Activated CD8-positive, alpha-beta memory T cell treated with anti-CD3 and anti-CD28 coated beads, Interleukin-2, amount 50 U/mL, for 24 hours (primary cell): ENCODE data around the gene MRPL52.
"Not testable (repeated sequence)": the region's sequence is repeated elsewhere in the genome, so short reads cannot be mapped to it uniquely, and the experiment has no call there.

ENCODE experiments used
- DNase-seq: peaks from one replicate; pipeline ENCODE4 v3.0.0-alpha.2; 2020; ENCODE audit errors: extremely low read depth

The MRPL52 gene

GRCh38 chr14:22837750-22838538, 8.3 kb downstream of the MRPL52 start:
- no peak for DNase-seq

GRCh38 chr14:22838631-22839041, 8.9 kb downstream of the MRPL52 start:
- no peak for DNase-seq

- DNase-seq: no peak
Observed at GRCh38 chr14:22839159-22839779, 9.6 kb downstream of the MRPL52 start.

GRCh38 chr14:22841311-22841710, 11.6 kb downstream of the MRPL52 start:
- no peak for DNase-seq

- no peak for DNase-seq
Observed at GRCh38 chr14:22841769-22842168, 12.1 kb downstream of the MRPL52 start.

- no peak for DNase-seq
Observed at GRCh38 chr14:22842211-22843122, 12.8 kb downstream of the MRPL52 start.

GRCh38 chr14:22843123-22843925, 13.6 kb downstream of the MRPL52 start:
- DNase-seq: no peak

GRCh38 chr14:22844221-22845102, 14.8 kb downstream of the MRPL52 start:
- DNase-seq: no peak

- DNase-seq: no peak
Observed at GRCh38 chr14:22845103-22845394, 15.4 kb downstream of the MRPL52 start.

GRCh38 chr14:22845821-22846625, 16.3 kb downstream of the MRPL52 start:
- no peak for DNase-seq

- DNase-seq: no peak
Observed at GRCh38 chr14:22846811-22847307, 17.2 kb downstream of the MRPL52 start.

GRCh38 chr14:22847661-22848341, 18.1 kb downstream of the MRPL52 start:
- no peak for DNase-seq

- DNase-seq: no peak
Observed at GRCh38 chr14:22848351-22849164, 18.9 kb downstream of the MRPL52 start.

- no peak for DNase-seq
Observed at GRCh38 chr14:22849212-22849819, 19.6 kb downstream of the MRPL52 start.

GRCh38 chr14:22850944-22851764, 21.5 kb downstream of the MRPL52 start:
- no peak for DNase-seq

GRCh38 chr14:22852178-22852577, 22.5 kb downstream of the MRPL52 start:
- not testable (repeated sequence) for DNase-seq

- no peak for DNase-seq
Observed at GRCh38 chr14:22852599-22852939, 22.9 kb downstream of the MRPL52 start.
